Gastroesophageal sphincter (tissue), 4 donors: ENCODE measurements around the gene VOPP1. TPM values are rescaled to one million over a fixed set of nuclear protein-coding genes. Genes with fewer than 3 reads are reported as not detected.

ENCODE experiments used
- ATAC-seq: fragments of 150-250 bp; one replicate; pipeline ENCODE4 v1.9.1; 2016; ENCODE audit warnings: mild to moderate bottlenecking, moderate library complexity
- H3K27ac ChIP-seq, 4 donors: fragments of 200-600 bp; sonication (generic) in 3 of 4; 1 replicate in 3 of 4; 2 replicates in 1 of 4; pipeline ENCODE4 v1.5.1; 2016 to 2019
- H3K27me3 ChIP-seq: fragments of 200-600 bp; sonication (generic); one replicate; pipeline ENCODE4 v1.5.1; 2019
- H3K36me3 ChIP-seq, 2 donors: fragments of 200-600 bp; sonication (generic); one replicate each; pipeline ENCODE4 v1.5.1; 2019; ENCODE audit warnings: control low read depth in 1 of 2
- H3K4me1 ChIP-seq, 3 donors: fragments of 200-600 bp; sonication (generic); 1 replicate in 2 of 3; 2 replicates in 1 of 3; pipeline ENCODE4 v1.5.1; 2016 to 2019; ENCODE audit warnings: control low read depth in 2 of 3
- H3K4me3 ChIP-seq, 2 donors: fragments of 200-600 bp; sonication (generic); one replicate each; pipeline ENCODE4 v1.5.1; 2019; ENCODE audit warnings: mild to moderate bottlenecking in 1 of 2, moderate library complexity in 1 of 2
- H3K9me3 ChIP-seq, 3 donors: fragments of 200-600 bp; sonication (generic); one replicate each; pipeline ENCODE4 v1.5.1; 2017 to 2019; ENCODE audit warnings: control low read depth in 2 of 3
- EP300 ChIP-seq: sonication (generic); formaldehyde crosslinking; IDR thresholded peaks from one replicate; pipeline ENCODE4 v1.6.1; 2017; ENCODE audit warnings: antibody characterized with exemption, mild to moderate bottlenecking
- POLR2A ChIP-seq, 2 donors: fragments of 450-650 bp; IDR thresholded peaks; one replicate each; pipeline ENCODE4 v1.6.1; 2017; ENCODE audit warnings: antibody characterized with exemption in 2 of 2, mild to moderate bottlenecking in 2 of 2, moderate library complexity in 1 of 2
- POLR2AphosphoS5 ChIP-seq: sonication (generic); formaldehyde crosslinking; IDR thresholded peaks from one replicate; pipeline ENCODE4 v1.6.1; 2017; ENCODE audit warnings: antibody characterized with exemption
- WGBS, 2 donors: methylation state at CpG; one replicate each; pipeline ENCODE4 v1.1.5; 2018; ENCODE audit warnings: low coverage in 1 of 2; 5-methylcytosine and 5-hydroxymethylcytosine counted together
- total RNA-seq, 4 donors: library from RNA; depleted of rRNA; stranded (reverse); fragments of >200 nt; gene quantifications; one replicate each; pipeline ENCODE4 v1.1.0, GENCODE V29; 2016
- TF ChIP-seq, protein P1 (sequence below), 4 experiments: fragments of 200-600 bp in 2 of 4; fragments of 450-650 bp in 2 of 4; sonication (generic) in 1 of 4; IDR thresholded peaks; one replicate each; pipeline ENCODE4 v1.5.1; 2017 to 2019; ENCODE audit warnings: antibody characterized with exemption in 4 of 4, mild to moderate bottlenecking in 2 of 4, moderate library complexity in 2 of 4

The VOPP1 gene
- total RNA-seq, 4 donors from 2014 or later: 20.5 to 51.6 (median 33.4) TPM

DNA sequence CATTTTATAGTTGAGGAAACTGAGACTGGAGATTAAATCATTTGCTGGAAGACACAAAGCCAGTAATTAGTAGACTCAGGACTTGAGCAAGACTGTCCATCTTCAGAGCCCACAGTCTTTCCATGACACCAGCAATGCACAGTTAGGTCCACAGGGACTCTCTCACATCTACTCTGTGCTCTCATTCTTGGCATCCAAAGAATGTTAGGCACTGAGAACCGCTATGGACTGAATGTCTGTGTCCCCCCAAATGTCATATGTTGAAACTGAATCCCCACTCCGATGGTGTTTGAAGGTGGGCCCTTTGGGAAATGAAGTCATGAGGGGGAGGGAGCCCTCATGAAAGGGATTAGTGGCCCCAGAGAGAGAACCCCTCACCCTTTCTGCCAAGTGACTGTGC, 106.6 kb downstream of the VOPP1 start:
- ATAC-seq: no peak
- no peak overlapping the region for H3K27ac ChIP-seq
- no CpG with 5 or more reads among the region's 2 CpGs for WGBS, 2 donors

GRCh38 chr7:55464422-55464821, 107.9 kb downstream of the VOPP1 start:
- H3K36me3 ChIP-seq: peaks cover 0 to 60% of the 10 kb centered on the region in 2 donors
- no peak for ATAC-seq
- H3K9me3 ChIP-seq: peaks cover 0 to 2% (median 0%) of the 10 kb centered on the region in 3 donors
- H3K4me3 ChIP-seq: no peak overlapping the region
- no peaks in the 10 kb centered on the region for H3K27me3 ChIP-seq
- TF ChIP-seq POLR2A (IDR thresholded peaks at IDR 0.05): no peak
- TF ChIP-seq, protein P1, sequence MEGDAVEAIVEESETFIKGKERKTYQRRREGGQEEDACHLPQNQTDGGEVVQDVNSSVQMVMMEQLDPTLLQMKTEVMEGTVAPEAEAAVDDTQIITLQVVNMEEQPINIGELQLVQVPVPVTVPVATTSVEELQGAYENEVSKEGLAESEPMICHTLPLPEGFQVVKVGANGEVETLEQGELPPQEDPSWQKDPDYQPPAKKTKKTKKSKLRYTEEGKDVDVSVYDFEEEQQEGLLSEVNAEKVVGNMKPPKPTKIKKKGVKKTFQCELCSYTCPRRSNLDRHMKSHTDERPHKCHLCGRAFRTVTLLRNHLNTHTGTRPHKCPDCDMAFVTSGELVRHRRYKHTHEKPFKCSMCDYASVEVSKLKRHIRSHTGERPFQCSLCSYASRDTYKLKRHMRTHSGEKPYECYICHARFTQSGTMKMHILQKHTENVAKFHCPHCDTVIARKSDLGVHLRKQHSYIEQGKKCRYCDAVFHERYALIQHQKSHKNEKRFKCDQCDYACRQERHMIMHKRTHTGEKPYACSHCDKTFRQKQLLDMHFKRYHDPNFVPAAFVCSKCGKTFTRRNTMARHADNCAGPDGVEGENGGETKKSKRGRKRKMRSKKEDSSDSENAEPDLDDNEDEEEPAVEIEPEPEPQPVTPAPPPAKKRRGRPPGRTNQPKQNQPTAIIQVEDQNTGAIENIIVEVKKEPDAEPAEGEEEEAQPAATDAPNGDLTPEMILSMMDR (IDR thresholded peaks at IDR 0.05): no peak
- TF ChIP-seq POLR2AphosphoS5: no peak
- TF ChIP-seq EP300: no peak
- no peak overlapping the region for H3K27ac ChIP-seq
- no CpG with 5 or more reads among the region's 2 CpGs for WGBS, 2 donors
- H3K4me1 ChIP-seq: no peaks in the 10 kb centered on the region

More for the DNA sequence above, 106.6 kb downstream of the VOPP1 start:
- Histone ChIP-seq H3K4me1 (no peaks in the 10 kb centered on the region), H3K9me3 (no peaks in the 10 kb centered on the region), H3K36me3 (peaks cover 0 to 65% of the 10 kb centered on the region in 2 donors), H3K4me3 (no peak overlapping the region), H3K27me3 (no peaks in the 10 kb centered on the region)
- TF ChIP-seq, protein P1 (IDR thresholded peaks at IDR 0.05): no peak
- TF ChIP-seq POLR2AphosphoS5 (no peak), EP300 (no peak)

GRCh38 chr7:55463686-55464262, 108.5 kb downstream of the VOPP1 start:
- Histone ChIP-seq H3K9me3 (peaks cover 0 to 8% (median 0%) of the 10 kb centered on the region in 3 donors), H3K27me3 (no peaks in the 10 kb centered on the region), H3K36me3 (peaks cover 0 to 54% of the 10 kb centered on the region in 2 donors), H3K4me3 (no peak overlapping the region), H3K4me1 (no peaks in the 10 kb centered on the region), H3K27ac (no peak overlapping the region)
- no peak for ATAC-seq
- 100% methylated on average over 1 of the region's 4 CpGs for WGBS, 2 donors
- TF ChIP-seq EP300 (no peak), POLR2AphosphoS5 (no peak), POLR2A (IDR thresholded peaks at IDR 0.05) (no peak)
- TF ChIP-seq, protein P1 (IDR thresholded peaks at IDR 0.05): no peak

GRCh38 chr7:55458351-55458750, 114.0 kb downstream of the VOPP1 start:
- no peak overlapping the region for H3K27ac ChIP-seq
- 63 to 69% methylated on average over 1 of the region's 1 CpG for WGBS, 2 donors
- no peaks in the 10 kb centered on the region for H3K36me3 ChIP-seq
- no peaks in the 10 kb centered on the region for H3K27me3 ChIP-seq
- no peak overlapping the region for H3K4me3 ChIP-seq
- peaks cover 0 to 22% (median 0%) of the 10 kb centered on the region in 3 donors for H3K9me3 ChIP-seq
- TF ChIP-seq EP300 (no peak), POLR2AphosphoS5 (no peak), POLR2A (IDR thresholded peaks at IDR 0.05) (no peak)
- TF ChIP-seq, protein P1 (IDR thresholded peaks at IDR 0.05): no peak
- no peaks in the 10 kb centered on the region for H3K4me1 ChIP-seq
- no peak for ATAC-seq

GRCh38 chr7:55457801-55458200, 114.5 kb downstream of the VOPP1 start:
- H3K27me3 ChIP-seq: no peaks in the 10 kb centered on the region
- peaks cover 0 to 22% (median 0%) of the 10 kb centered on the region in 3 donors for H3K9me3 ChIP-seq
- ATAC-seq: no peak
- TF ChIP-seq POLR2AphosphoS5: no peak
- TF ChIP-seq POLR2A (IDR thresholded peaks at IDR 0.05): no peak
- TF ChIP-seq EP300: no peak
- TF ChIP-seq, protein P1 (IDR thresholded peaks at IDR 0.05): no peak
- H3K4me3 ChIP-seq: no peak overlapping the region
- no peak overlapping the region for H3K27ac ChIP-seq
- no peaks in the 10 kb centered on the region for H3K4me1 ChIP-seq
- WGBS, 2 donors: 92 to 100% methylated on average over 1 of the region's 1 CpG
- H3K36me3 ChIP-seq: no peaks in the 10 kb centered on the region
